Peyer's patch (tissue), 4 donors: ENCODE results near the gene PROX1.

Source experiments
- POLR2A ChIP-seq, 2 donors: fragments of 450-650 bp; IDR thresholded peaks; one replicate each; pipeline ENCODE4 v1.5.1; 2017; ENCODE audit warnings: antibody characterized with exemption in 2 of 2, mild to moderate bottlenecking in 2 of 2, moderate library complexity in 2 of 2
- TF ChIP-seq, protein P1 (sequence below), 6 experiments: fragments of 450-650 bp in 4 of 6; fragments of 200-600 bp in 2 of 6; sonication (generic) in 1 of 6; IDR thresholded peaks; one replicate each; pipeline ENCODE4 v1.5.1; 2017 to 2019; ENCODE audit warnings: antibody characterized with exemption in 6 of 6, mild to moderate bottlenecking in 3 of 6, moderate library complexity in 1 of 6

DNA sequence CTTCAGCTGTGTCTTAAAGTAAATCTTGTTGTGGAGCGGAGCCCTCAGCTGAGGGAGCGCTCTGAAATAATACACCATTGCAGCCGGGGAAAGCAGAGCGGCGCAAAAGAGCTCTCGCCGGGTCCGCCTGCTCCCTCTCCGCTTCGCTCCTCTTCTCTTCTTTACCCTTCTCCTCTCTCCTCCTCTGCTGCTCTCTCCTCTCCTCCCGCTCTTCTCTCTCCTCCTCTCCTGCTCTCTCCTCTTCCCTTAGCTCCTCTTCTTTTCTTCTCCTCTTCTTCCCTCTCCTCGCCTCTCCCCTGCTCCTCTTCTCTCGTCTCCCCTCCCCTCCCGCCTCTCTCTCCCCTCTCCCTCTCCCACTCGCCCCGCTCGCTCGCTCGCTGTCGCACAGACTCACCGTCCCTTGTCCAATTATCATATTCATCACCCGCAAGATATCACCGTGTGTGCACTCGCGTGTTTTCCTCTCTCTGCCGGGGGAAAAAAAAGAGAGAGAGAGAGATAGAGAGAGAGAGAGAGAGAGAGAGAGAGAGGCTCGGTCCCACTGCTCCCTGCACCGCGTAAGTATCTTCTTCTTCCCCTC is at the start of gene PROX1:
- TF ChIP-seq, protein P1, sequence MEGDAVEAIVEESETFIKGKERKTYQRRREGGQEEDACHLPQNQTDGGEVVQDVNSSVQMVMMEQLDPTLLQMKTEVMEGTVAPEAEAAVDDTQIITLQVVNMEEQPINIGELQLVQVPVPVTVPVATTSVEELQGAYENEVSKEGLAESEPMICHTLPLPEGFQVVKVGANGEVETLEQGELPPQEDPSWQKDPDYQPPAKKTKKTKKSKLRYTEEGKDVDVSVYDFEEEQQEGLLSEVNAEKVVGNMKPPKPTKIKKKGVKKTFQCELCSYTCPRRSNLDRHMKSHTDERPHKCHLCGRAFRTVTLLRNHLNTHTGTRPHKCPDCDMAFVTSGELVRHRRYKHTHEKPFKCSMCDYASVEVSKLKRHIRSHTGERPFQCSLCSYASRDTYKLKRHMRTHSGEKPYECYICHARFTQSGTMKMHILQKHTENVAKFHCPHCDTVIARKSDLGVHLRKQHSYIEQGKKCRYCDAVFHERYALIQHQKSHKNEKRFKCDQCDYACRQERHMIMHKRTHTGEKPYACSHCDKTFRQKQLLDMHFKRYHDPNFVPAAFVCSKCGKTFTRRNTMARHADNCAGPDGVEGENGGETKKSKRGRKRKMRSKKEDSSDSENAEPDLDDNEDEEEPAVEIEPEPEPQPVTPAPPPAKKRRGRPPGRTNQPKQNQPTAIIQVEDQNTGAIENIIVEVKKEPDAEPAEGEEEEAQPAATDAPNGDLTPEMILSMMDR (IDR thresholded peaks at IDR 0.05) = no peak
- TF ChIP-seq POLR2A (IDR thresholded peaks at IDR 0.05) = peak; percentile 56 to 58
